Stimulated activated CD4-positive, alpha-beta T cell treated with anti-CD3 and anti-CD28 coated beads, Interleukin-12 subunit alpha, Interleukin-12 subunit beta, amount 100 ng/mL, for 4 hours (primary cell): ENCODE data around the gene IL17RC.
"Not testable (repeated sequence)": the region's sequence is repeated elsewhere in the genome, so short reads cannot be mapped to it uniquely, and the experiment has no call there.

ENCODE experiments used
- DNase-seq: peaks from one replicate; pipeline ENCODE4 v3.0.0-alpha.2; 2020

Gene IL17RC

DNA sequence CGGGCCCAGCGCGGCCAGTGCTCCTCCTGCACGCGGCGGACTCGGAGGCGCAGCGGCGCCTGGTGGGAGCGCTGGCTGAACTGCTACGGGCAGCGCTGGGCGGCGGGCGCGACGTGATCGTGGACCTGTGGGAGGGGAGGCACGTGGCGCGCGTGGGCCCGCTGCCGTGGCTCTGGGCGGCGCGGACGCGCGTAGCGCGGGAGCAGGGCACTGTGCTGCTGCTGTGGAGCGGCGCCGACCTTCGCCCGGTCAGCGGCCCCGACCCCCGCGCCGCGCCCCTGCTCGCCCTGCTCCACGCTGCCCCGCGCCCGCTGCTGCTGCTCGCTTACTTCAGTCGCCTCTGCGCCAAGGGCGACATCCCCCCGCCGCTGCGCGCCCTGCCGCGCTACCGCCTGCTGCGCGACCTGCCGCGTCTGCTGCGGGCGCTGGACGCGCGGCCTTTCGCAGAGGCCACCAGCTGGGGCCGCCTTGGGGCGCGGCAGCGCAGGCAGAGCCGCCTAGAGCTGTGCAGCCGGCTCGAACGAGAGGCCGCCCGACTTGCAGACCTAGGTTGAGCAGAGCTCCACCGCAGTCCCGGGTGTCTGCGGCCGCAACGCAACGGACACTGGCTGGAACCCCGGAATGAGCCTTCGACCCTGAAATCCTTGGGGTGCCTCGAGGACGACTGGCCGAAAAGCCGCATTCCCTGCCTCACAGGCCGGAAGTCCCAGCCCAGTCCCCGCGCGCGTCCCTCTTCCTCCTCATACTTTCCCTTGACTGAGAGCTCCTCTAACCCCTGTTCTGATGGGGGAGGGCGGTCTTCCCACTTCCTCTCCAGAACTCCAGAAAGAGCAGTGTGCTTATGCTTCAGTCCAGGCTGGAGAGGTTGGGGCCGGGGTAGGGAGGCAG lies 1.4 kb upstream of the IL17RC start:
- peak; percentile 39 for DNase-seq

DNA sequence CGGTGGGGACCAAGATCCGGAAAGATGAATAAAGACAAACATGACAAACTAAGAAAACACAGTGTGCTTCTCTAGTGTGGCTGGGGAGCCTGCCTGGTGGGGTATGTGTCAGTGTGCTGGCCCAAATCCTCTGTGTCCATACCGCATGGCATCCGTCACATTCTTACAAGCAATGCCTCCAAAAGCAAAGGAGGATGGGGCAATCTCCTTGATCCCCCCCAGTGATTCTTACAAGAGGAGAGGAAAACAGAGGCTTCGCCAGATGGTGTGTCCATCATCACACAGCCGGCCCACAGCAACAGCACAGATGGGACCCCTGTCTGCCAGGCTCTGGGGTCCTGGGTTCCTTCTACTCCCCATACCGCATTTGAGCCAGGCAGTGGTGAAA lies 558 bp upstream of the IL17RC start:
- DNase-seq = no peak

DNA sequence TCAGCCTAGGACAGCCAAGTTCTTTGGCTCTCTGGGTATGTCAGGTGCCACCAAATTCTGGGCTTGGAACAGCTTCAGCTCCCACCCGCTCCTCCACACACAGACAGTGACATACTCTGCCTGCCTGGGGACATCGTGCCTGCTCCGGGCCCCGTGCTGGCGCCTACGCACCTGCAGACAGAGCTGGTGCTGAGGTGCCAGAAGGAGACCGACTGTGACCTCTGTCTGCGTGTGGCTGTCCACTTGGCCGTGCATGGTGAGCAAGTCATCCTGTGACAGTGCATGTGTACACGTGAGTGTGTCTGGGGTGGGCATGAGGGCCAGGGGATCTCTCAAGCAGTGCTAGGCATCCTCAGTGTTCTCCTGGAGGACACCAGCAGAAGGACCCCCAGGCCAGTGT lies 922 bp downstream of the IL17RC start:
- DNase-seq = no peak

DNA sequence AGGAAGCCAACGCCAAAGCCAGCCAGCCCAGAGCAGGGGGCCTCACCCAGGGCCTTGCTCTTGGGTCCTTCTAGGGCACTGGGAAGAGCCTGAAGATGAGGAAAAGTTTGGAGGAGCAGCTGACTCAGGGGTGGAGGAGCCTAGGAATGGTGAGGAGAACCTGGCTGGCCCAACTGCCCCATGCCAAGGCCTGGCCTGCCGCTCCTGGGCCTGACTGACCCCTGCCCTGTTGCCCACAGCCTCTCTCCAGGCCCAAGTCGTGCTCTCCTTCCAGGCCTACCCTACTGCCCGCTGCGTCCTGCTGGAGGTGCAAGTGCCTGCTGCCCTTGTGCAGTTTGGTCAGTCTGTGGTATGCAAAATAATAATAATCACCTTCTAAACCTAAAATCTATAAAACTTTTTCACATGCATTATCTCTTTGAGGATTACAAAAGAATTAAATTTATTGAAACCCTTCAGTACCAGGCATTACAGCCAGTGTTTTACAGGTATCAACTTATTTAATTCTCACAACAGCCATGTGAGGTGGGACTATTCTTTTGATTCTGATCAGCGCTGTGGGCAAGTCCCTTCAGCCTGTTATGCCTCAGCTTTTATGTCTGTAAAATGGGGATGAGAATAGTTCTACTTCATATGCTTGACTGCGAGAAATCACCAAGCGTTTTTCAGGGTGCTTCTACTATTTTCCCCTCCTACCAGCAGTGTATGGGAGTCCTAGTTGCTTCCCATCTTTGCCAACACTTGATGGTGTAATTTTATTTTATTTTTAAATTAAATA lies 1.6 kb downstream of the IL17RC start:
- no peak for DNase-seq

DNA sequence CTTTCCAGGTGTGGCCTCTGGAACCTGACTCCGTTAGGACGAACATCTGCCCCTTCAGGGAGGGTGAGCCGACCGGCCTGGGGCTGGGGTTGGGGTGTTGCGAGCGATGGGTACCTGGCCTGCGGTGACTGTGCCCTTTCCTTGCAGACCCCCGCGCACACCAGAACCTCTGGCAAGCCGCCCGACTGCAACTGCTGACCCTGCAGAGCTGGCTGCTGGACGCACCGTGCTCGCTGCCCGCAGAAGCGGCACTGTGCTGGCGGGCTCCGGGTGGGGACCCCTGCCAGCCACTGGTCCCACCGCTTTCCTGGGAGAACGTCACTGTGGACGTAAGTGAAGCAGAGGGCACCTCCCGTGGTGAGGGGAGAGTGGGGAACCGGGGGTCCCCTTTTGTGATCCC lies 11.3 kb downstream of the IL17RC start:
- DNase-seq = no peak

DNA sequence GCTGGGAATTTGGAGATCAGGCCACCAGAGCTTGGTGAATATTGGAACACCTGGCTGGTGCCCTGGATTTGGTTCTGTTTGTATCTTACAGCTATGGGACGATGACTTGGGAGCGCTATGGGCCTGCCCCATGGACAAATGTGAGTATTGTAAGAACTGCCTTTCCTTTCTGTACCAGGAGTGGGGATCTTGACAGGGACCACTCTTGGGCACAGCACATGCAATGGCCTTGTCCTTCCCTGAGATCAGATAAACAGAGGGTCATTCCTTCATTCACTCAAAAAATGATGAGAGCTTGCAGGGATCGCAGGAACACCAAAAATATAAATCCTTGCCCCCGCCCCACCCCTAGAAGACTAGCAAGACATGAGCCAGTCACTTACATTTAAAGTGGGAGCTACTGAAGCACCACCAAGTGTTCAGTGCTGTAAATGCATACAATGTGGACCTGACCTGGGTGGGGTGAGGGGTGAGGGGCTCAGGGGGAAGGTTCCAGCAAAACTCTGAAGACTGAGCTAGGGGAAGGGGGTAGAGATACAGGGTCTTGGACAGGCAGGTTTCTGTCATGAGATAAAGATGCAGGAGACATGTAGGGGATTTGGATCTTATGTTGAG lies 14.0 kb downstream of the IL17RC start:
- no peak for DNase-seq

DNA sequence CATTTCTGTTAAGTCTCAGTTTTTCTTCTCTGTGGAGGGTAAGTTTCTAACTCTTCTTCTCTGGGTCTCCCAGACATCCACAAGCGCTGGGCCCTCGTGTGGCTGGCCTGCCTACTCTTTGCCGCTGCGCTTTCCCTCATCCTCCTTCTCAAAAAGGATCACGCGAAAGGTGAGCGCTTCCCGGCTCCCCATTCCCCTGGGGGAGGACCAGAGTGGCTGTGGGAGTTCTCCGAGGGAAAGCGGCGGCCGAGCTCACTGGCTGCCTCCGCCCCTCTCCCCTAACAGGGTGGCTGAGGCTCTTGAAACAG lies 15.6 kb downstream of the IL17RC start:
- DNase-seq = no peak

DNA sequence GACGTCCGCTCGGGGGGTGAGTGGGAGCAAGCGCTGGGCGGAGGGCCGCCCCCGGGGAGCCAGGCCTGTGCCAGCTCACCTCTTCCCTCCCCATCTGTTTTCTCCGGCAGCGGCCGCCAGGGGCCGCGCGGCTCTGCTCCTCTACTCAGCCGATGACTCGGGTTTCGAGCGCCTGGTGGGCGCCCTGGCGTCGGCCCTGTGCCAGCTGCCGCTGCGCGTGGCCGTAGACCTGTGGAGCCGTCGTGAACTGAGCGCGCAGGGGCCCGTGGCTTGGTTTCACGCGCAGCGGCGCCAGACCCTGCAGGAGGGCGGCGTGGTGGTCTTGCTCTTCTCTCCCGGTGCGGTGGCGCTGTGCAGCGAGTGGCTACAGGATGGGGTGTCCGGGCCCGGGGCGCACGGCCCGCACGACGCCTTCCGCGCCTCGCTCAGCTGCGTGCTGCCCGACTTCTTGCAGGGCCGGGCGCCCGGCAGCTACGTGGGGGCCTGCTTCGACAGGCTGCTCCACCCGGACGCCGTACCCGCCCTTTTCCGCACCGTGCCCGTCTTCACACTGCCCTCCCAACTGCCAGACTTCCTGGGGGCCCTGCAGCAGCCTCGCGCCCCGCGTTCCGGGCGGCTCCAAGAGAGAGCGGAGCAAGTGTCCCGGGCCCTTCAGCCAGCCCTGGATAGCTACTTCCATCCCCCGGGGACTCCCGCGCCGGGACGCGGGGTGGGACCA lies 16.1 kb downstream of the IL17RC start:
- peak; percentile 88 for DNase-seq

DNA sequence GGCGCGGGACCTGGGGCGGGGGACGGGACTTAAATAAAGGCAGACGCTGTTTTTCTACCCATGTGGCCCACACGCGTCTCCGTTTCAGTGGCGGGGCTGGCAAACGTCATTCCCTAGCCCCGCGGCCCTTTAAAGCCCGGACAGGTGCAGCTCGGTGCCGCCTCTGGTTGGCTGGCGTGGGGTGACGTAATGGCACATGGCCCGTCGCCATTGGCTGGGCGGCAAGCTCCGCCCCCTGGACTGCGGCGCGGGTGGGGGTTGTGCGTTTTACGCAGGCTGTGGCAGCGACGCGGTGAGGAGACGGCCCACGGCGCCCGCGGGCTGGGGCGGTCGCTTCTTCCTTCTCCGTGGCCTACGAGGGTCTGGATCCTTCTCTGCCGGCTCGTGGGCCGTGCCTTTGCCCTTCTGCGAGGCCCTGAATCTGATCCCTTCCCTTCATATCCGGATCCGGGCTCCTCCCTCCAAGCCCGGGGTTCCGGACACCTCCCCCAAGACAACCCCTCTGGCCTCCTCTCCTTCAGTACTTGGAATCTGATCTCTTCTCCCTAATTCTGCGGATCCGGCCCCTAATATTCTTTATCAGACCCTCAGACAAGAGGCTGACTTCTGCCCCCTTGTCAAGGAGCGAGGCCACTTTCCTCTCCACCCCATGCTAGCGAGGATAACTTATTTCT lies 16.8 kb downstream of the IL17RC start, which contains the start of gene CRELD1:
TSS of gene CRELD1 (plus strand) at position 274 of the 674 bp plus-strand sequence. CDS start 605 bp downstream, outside the sequence.
- peak; percentile 96 for DNase-seq

DNA sequence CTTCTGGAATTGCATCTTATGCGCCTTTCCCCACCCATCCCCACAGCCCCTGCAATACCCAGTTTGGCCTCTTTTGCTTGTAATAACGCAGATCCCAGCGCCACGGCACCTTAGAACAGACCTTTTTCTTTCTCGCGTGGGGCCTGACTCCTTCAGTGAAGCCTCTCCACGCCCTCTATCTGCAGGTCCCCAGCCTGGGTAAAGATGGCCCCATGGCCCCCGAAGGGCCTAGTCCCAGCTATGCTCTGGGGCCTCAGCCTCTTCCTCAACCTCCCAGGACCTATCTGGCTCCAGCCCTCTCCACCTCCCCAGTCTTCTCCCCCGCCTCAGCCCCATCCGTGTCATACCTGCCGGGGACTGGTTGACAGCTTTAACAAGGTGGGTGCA lies 17.3 kb downstream of the IL17RC start:
- no peak for DNase-seq

DNA sequence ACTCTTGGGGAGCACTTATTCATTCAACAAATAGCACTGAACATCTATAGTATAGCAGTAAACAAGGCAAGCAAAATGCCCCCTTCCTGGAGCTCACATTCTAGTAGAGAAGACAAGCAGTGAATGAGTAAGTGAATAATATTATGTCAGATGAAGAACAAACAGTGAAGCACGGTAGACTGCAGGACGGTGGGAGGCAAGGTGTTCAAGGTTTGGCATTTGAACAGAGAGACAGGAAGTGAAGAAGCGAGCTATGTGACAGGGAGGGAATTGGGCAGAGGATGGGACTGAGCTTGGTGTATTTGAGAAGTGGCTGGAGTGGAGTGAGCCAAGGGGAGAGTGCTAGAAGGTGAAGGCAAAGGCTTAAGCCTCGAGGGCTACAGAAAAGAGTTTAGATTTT lies 18.1 kb downstream of the IL17RC start:
- no peak for DNase-seq

DNA sequence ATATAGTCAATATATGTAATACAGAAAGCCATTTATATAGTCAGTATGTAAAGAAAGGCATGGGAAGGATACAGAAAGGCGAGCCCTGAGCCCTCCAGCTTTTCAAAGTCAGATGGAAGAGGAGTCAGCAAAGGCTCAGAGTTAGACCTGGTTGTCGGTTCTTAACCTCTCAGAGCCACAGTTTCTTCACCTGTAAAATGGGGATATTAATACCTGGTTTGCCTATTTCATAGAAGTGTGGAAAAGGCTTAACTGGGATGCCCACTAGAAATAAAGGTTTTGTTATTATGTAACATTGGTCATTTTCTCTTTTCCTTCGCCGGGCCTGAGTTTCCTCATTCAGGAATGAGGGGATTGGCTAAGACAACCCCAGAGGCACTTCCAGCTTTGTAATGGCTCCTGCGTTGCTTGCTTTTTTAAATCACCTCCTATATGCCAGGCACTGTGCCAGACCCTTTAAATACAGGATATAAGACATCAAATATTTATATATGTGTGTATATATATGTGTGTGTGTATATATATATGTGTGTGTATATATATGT lies 19.1 kb downstream of the IL17RC start:
- no peak for DNase-seq

DNA sequence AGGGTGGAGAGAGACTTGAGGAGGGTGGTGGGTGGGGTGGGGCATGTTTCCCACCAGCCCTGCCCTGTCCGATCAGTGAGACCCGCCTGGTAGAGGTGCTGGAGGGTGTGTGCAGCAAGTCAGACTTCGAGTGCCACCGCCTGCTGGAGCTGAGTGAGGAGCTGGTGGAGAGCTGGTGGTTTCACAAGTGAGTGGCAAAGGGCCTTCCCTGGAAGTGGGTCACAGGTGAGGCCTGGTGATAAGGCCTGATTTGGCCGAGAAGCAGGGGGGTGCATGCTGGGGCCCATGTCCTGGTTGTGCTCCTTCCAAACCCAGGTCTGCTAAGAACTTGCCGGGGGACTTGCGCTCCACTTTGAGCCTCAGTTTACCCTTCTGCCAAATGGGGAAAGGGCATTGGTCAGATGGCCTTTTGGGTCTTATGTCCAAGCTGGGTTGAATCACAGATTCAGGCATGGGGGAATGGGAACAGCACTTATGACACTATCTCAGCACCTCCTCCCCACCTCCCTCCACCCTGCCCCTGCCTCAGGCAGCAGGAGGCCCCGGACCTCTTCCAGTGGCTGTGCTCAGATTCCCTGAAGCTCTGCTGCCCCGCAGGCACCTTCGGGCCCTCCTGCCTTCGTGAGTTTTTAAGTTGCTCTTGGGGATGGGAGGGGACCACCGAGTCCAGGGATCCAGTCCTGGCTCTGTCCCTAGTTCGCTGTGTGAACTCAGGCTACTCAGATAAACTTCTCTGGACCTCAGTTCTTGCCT lies 20.8 kb downstream of the IL17RC start:
- DNase-seq = no peak

DNA sequence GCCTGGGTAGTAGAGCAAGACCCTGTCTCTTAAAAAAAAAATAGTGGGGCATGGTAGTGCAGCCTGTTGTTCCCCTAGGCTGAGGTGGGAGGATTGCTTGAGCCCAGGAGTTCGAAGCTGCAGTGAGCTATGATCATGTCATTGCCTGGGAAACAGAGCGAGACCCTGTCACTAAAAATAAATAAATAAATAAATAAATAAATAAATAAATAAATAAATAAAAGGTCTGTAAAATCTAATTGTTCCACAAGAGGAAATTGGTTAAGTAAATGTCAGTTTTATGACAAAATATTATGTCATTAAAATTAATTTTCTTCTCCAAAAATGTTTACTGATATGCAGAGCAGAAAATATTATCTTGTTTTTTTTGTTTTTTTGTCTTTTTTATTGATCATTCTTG lies 22.1 kb downstream of the IL17RC start:
- DNase-seq = no peak

DNA sequence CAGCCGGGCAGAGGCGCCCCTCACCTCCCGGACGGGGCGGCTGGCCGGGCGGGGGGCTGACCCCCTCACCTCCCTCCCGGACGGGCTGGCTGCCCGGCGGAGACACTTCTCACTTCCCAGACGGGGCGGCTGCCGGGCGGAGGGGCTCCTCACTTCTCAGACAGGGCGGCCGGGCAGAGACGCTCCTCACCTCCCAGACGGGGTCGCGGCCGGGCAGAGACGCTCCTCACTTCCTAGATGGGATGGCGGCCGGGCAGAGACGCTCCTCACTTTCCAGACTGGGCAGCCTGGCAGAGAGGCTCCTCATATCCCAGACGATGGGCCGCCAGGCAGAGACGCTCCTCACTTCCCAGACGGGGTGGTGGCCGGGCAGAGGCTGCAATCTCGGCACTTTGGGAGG lies 23.0 kb downstream of the IL17RC start:
- not testable (repeated sequence) for DNase-seq

DNA sequence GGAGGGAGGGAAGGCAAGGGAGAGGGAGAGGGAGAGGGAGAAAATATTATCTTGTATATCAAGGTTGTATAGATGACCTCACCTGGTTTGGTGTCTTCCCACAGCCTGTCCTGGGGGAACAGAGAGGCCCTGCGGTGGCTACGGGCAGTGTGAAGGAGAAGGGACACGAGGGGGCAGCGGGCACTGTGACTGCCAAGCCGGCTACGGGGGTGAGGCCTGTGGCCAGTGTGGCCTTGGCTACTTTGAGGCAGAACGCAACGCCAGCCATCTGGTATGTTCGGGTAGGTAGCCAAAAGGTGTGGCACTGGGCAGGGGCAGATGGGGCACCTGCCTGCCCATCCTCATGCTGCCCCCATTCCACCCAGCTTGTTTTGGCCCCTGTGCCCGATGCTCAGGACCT lies 23.8 kb downstream of the IL17RC start:
- DNase-seq = no peak

DNA sequence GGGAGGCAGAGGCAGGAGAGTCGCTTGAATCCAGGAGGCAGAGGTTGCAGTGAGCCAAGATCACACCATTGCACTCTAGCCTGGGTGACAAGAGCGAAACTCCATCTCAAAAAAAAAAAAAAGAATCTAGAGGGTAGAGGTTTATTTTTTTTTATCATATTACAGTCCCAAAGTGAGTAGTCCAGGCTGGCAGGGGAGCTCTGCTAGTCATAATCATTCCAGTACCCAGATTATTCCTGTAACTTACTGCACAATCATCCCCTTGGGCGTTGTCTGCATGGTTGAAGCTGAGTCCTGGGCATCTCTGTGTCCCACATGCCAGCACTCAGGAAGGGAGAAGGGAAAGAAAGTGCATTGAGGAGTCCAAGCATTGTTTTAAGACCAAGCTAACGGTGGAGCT lies 25.3 kb downstream of the IL17RC start:
- no peak for DNase-seq

DNA sequence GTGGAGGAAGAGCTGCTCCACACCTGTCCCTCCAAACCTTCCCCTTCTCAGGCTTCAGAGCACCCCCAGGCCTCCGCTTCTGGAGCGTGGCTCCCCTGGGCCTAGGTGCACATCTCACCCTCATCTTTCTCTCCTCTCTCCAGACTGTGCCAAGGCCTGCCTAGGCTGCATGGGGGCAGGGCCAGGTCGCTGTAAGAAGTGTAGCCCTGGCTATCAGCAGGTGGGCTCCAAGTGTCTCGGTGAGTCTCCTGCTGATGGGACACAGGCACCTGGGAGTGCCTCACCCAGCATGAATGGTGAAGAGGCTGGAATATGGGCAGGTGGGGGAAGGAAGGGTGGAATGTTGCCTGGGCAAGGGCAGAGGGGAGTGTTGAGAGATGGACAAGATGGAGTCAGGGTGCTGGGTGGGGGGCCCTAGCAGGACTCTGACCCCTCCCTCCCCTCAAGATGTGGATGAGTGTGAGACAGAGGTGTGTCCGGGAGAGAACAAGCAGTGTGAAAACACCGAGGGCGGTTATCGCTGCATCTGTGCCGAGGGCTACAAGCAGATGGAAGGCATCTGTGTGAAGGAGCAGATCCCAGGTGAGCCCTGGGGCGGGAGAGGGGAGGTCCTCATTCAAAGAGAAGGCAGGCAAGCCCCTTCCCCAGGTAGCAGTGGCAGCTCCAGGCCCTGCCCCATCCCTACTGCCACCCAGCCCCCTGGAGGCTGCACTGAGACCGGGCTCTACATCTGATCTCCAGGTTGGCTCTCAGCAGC lies 26.2 kb downstream of the IL17RC start:
- DNase-seq = no peak

DNA sequence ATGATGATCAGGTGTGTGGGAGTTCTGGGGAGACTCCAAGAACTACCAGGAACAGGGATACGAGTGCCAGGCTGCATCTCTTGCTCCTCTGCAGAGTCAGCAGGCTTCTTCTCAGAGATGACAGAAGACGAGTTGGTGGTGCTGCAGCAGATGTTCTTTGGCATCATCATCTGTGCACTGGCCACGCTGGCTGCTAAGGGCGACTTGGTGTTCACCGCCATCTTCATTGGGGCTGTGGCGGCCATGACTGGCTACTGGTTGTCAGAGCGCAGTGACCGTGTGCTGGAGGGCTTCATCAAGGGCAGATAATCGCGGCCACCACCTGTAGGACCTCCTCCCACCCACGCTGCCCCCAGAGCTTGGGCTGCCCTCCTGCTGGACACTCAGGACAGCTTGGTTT lies 27.4 kb downstream of the IL17RC start:
- DNase-seq = no peak

DNA sequence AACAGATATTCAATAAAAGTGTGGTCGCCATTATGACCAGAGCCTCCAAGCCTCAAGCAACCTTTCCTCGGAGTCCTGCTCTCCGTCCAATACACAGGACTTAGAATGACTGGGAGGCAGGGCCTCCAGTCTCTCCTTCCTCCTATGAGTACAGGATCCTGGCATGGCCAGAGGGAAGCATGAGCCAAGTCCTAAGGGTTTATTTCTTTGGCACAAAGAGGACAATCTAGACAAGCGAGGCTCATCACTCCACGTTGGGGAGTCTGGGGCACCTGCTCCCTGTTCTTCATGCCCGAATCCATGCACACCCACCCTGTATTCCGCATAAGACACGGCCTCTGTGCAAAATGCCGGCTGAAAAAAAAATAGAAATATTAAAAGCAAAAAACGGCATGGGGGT lies 28.5 kb downstream of the IL17RC start:
- no peak for DNase-seq
